VCaP (cell line): ENCODE measurements around the gene LPCAT2.
A peak's percentile ranks its signal among the peaks of the same experiment; 100 is the strongest.

Experiments
- H3K27ac ChIP-seq: fragments of 450-650 bp; 2 replicates; pipeline ENCODE4 v1.5.1; 2017
- TF ChIP-seq, protein P1 (sequence below): fragments of 450-650 bp; conservative IDR thresholded peaks from 2 replicates; pipeline ENCODE4 v1.5.1; 2017; ENCODE audit warnings: mild to moderate bottlenecking, moderate library complexity

LPCAT2 gene, protein sequence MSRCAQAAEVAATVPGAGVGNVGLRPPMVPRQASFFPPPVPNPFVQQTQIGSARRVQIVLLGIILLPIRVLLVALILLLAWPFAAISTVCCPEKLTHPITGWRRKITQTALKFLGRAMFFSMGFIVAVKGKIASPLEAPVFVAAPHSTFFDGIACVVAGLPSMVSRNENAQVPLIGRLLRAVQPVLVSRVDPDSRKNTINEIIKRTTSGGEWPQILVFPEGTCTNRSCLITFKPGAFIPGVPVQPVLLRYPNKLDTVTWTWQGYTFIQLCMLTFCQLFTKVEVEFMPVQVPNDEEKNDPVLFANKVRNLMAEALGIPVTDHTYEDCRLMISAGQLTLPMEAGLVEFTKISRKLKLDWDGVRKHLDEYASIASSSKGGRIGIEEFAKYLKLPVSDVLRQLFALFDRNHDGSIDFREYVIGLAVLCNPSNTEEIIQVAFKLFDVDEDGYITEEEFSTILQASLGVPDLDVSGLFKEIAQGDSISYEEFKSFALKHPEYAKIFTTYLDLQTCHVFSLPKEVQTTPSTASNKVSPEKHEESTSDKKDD

DNA sequence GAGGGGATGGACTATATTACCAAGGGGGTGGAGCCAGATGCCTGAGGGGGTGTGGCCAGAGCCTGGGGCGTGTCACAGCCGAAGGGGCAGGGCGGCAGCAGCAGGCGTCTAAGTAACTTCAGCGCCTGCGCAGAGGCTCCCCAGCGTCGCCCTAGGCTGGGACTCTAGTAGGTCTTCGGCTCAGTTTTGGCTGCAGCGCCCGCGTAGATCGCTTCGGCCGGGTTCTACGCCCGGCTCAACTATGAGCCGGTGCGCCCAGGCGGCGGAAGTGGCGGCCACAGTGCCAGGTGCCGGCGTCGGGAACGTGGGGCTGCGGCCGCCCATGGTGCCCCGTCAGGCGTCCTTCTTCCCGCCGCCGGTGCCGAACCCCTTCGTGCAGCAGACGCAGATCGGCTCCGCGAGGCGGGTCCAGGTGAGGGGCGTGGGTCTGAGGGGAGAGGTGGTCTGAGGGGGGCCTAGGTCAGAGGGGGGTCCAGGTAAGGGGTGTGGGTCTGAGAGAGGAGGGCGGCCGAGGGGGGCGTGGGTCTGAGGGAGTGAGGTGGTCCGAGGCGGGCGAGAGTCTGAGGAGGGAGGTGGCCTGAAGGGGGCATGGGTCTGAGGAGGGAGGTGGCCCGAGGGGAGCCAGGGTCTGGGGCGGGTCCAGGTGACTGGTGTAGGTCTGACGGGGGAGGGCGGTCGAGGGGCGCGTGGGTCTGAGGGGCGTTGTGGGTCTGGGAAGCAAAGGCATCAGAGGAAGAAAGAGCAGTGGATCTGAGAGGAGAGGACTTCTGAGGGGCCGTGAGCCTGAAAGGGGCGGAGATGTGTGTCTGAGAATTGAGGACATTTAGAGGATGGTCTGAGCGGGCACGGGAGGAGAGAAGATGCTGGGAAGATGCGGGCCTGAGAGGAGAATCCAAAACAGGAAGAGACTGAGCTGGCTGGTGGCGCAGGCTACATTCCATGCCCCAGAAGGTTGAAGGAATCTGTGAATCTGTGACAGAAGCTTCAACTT is at the start of gene LPCAT2:
LPCAT2 (plus strand) TSS at position 132 of the 991 bp plus-strand sequence; CDS start at position 242, 110 bp downstream.
- peak within 1 kb of the TSS; percentile 52; the same call in 1 of the 2 replicates for H3K27ac ChIP-seq
- TF ChIP-seq, protein P1, sequence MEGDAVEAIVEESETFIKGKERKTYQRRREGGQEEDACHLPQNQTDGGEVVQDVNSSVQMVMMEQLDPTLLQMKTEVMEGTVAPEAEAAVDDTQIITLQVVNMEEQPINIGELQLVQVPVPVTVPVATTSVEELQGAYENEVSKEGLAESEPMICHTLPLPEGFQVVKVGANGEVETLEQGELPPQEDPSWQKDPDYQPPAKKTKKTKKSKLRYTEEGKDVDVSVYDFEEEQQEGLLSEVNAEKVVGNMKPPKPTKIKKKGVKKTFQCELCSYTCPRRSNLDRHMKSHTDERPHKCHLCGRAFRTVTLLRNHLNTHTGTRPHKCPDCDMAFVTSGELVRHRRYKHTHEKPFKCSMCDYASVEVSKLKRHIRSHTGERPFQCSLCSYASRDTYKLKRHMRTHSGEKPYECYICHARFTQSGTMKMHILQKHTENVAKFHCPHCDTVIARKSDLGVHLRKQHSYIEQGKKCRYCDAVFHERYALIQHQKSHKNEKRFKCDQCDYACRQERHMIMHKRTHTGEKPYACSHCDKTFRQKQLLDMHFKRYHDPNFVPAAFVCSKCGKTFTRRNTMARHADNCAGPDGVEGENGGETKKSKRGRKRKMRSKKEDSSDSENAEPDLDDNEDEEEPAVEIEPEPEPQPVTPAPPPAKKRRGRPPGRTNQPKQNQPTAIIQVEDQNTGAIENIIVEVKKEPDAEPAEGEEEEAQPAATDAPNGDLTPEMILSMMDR = no peak

DNA sequence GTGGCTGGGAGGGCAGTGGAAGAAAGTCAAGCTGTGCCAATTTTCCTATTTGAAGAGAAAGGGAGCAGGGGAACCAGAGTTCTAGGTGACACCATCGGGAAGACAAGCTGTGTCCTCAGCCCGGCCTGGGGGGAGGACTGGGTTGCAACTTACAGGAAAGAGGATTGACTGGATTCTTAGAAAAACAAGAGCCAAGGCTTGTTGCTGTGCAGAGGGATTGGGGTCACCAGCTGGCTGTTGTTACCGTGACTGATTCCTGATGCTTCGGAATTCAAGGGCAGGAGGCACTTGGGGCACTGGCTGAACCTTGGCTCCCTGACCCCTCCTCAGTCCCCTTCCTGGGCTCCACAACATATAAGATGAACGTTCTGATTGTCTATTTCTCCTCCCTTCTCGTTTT is 46.6 kb upstream of the LPCAT2 start:
- no peak overlapping the region for H3K27ac ChIP-seq
- TF ChIP-seq, protein P1 = no peak

DNA sequence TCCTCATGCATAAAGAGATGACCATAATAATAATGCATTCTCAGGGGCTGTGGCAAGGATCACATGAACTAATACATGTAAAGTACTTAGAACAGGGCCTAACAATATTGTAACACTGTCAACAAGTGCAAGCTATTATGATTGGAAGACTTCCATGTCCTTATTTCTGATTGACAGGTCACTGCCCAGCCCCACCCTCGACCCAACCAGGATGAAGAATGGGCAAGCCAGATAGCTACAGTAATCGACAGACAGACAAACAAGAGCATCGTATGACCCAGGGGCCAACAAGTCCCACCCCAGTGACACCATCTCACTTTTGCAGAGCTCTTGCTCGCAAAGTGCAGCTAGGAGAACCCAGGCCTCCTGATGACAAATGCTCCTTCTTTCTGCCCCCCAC is 44.5 kb upstream of the LPCAT2 start:
- H3K27ac ChIP-seq = no peak overlapping the region
- TF ChIP-seq, protein P1 = no peak

DNA sequence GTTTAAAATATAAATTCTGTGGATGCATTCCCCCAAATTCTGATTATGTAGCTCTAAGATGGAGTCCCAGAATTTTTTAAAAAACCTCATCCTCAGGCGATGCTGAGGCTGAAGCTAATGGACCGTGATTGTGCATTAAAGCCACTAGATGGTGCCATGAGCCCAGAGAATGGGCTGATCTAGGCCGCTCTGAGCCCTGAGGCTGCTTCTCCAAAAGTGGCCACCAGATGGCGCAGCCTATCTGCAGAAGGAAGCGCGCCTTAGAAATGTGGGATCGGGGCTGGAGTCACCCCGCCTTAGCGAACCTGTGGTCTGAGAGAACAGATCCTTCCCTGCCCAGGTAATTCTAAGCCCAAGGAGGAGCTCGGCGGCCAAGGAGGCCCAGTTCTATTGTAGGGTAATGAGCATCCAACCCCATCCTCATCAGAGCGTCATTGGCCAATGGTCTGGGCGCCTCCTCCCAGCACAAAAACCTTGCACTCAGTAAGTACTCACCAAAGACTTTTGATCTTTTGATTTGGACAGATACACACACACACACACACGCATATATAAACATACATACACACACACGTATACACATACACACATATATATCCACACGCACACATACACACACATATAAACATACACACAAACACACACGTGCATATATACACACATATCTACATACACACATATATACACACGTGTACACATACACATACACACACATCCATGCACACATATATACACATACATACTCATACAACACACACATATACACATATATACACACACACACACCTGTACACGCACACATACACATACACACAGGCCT is 43.6 kb upstream of the LPCAT2 start:
- H3K27ac ChIP-seq = no peak overlapping the region
- TF ChIP-seq, protein P1 = peak; percentile 89

DNA sequence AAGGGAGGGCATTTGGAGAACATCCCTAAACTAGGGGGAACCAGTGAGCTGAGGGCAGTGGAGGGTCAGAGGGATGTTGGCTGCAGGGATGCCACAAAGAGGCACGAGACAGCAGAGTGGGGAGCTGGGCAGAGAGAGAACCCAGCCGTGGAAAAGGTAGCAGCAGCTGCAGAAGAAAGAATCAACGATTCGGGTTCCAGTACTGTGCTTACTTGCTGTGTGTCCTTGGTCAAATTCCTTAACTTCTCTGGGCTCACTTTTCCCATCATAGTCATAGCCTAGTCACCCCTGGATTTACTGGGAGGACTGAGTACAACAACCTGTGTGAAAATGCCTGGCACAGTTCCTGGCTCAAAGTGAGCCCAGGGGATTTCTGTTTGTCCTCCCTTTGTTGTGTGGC is 42.7 kb upstream of the LPCAT2 start:
- TF ChIP-seq, protein P1 = no peak
- H3K27ac ChIP-seq = no peak overlapping the region

DNA sequence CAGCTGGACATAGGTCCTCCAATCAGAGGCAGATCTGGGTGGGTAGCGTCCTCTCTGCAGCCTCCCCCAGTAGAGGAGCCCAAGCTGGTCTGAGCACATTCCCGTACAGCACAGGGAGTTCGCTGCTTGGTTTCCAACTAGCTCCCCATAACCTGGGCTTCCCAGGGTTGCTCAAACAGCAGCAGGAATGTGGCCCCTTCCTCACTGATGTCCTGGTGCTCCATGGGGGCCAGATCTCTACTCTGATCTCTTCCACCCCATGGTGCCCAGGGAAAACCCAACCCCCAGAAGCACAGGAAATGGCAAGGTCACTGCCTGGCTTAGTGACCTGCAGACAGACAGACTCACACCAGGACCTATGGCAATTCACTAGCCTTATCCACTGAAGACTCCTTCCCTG is 41.0 kb upstream of the LPCAT2 start:
- H3K27ac ChIP-seq = no peak overlapping the region

More for the DNA sequence above, 41.0 kb upstream of the LPCAT2 start:
- TF ChIP-seq, protein P1 = no peak
